ENCODE data around the gene ACSM2A.
"Not testable (repeated sequence)": the region's sequence is repeated elsewhere in the genome, so short reads cannot be mapped to it uniquely, and the experiment has no call there.

Gene ACSM2A, protein sequence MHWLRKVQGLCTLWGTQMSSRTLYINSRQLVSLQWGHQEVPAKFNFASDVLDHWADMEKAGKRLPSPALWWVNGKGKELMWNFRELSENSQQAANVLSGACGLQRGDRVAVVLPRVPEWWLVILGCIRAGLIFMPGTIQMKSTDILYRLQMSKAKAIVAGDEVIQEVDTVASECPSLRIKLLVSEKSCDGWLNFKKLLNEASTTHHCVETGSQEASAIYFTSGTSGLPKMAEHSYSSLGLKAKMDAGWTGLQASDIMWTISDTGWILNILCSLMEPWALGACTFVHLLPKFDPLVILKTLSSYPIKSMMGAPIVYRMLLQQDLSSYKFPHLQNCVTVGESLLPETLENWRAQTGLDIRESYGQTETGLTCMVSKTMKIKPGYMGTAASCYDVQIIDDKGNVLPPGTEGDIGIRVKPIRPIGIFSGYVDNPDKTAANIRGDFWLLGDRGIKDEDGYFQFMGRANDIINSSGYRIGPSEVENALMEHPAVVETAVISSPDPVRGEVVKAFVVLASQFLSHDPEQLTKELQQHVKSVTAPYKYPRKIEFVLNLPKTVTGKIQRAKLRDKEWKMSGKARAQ

DNA sequence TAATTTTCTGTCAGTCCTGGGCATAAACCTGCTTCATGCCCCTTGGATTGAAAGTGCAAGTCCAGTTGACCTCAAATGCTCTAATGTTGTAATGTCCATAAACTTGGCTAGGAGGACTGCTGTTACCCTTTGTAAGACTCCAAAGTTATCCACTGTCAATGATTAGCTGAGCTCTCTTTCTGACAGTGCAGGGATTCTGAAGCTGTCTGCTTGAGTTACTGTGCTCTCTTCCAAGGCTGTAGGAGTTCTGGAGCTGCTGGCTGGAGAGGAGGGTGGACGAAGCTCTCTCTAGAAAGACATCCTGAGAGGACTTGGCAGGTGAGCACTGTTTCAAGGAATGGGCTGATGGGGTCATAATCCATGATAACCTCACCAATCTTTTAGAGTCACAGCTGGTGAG, at the start of gene ACSM2A:
Gene ACSM2A (plus strand): TSS at position 158 of the 400 bp plus-strand sequence. CDS start 8,594 bp downstream, outside the sequence.
- DNase-seq, result not testable (repeated sequence)

DNA sequence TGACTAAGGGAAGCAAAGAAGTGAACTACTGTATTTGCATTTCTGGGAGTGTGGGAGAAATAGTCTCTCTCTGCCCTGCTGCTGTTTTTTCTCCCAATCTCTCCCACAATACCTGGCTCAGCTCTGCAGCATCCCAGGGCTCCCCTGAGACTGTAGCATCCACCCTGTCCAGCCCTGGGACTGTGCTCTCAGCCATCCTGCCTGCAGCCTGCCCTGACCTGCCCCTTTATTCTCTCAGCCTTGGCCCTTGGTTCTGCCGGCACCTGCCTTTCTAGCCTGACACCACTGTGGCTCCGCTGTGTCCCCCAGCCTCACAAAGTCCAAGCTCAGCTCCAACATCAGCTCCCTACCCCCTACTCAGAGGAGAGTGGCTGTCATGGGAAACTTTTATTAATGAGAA, 48.7 kb upstream of the ACSM2A start:
- no peak for DNase-seq

DNA sequence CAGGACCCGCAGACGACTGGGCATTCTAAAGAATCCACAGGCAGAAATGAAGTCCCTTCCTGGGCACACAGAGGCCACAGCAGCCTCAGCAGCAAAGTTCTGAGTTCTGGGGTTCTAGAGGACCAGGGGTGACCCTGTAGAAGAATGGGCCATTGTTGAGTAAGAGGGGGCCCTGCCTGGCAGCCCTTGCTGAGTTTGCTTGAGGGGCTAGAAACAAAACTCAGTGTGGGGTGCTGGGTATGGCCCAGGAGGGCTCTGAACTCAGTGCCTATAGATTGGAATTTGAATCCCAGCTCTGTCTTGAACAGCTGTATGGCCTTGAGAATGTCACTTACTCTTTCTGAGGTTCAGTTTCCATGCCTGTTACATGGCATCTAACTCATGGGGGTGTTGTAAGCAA, 46.7 kb upstream of the ACSM2A start, which contains the start of gene PDILT:
Gene PDILT (minus strand): TSS at position 101 of the 400 bp plus-strand sequence. CDS start 5,437 bp downstream, outside the sequence.
- DNase-seq, result no peak

DNA sequence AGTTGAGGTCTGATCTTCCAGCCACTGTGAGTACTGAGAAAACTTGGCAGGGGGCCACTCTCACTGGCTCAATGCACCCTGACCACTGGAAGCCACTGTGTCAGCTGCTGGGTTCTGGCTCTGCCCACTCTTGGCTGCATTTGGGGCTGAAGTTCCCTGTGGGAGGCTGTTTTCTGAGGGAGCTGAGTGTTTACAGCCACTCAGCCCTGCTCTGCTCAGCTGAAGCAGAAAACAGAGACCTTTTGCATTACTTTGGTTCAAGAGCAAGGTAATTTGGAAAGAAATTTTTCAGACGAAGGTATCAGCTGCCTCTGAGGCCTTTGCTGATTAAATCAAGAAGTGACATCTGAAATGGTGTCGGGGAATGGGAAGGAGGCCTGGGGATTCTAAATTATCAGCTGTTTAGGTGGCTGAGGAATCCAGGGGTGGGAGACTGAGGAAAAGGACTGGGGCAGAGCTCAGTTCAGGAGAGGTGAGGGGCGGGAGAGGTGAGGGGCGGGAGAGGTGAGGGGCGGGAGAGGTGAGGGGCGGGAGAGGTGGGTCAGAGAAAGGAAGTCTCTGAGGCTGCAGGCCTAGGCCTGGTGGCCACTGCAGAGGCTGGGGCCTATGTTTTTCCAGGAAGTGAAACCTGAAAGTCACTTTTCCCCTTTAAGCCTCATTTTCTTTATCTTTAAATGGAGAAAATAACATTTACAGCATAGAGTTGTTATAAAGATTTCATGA, 41.8 kb upstream of the ACSM2A start, which contains the start of gene ACSM5:
Gene ACSM5 (plus strand): TSS at position 137 of the 723 bp plus-strand sequence. CDS start 1,951 bp downstream, outside the sequence.
- peak; percentile 57 for DNase-seq

DNA sequence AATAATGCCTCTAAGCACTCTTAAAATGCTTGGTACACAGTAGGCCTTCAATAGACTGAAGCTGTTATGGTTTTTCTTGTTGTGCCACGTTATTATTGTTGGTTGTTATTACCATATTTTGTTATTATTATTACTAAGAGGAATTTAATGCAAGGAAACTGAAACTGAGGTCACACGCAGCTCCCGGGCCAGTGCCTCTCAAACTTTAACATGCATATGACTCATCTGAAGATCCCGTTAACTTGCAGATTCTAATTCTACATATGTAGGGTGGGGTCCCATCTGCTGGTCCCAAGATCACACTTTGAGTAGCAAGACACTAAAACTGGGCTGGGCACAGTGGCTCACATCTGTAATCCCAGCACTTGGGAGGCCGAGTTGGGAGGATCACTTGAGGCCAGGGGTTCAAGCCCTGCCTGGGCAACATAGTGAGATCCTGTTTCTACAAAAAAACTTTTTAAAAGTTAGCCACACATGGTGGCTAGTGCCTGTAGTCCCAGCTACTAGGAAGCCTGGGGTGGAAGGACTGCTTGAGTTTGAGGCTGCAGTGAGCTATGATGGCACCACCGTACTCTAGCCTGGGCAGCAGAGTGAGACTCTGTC, 41.1 kb upstream of the ACSM2A start:
- DNase-seq, result no peak

DNA sequence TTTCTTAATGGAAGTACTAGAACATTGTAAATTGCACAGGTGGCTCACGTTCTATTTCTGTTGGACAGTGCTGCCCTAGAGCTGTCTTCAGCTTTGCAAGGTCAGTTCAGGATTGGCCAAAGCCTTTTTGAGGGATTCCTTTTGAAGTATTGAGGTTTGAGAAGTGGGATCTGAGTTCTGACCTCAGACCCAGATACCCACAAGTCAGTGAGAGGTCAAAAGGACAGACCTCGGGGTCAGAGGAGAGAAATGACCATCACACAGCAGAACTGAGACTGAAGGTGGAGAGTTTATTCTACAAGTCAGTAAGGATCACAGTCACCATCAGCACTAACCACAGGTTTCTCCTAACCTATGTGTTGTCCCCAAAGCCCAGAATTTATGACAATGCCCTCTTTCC, 40.3 kb upstream of the ACSM2A start:
- DNase-seq, result no peak

DNA sequence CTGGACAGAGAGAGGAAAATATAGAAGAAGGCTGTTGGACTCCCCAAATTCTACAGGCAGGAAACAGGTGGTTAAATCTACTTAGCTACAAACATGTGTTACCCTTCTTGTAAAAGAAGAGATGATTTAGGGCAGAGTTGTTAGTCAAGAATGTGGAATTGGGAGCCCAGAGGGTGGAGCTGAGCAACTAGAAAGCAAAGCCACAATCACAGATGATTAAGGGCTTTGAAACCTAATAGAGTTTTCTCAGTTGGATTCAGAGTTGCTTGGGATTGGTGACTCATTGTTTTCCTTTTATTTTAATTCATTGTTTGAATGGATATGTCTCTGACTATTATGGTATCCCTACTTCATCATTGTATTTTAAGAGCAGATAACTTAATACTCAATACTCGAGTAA, 35.8 kb upstream of the ACSM2A start:
- DNase-seq, result no peak

DNA sequence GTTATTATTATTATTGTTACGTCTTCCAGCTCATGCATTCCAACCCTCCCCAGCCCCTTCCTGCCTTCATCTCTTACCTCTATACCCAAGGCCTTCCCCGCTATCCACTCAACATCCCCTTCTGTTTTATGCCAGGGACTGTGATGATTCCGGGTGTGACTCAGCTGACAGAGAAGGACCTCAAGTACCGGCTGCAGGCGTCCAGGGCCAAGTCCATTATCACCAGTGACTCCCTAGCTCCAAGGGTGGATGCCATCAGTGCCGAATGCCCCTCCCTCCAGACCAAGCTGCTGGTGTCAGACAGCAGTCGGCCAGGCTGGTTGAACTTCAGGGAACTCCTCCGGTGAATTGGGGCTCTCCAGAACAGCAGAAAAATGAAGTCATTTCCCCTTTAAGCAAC, 32.2 kb upstream of the ACSM2A start:
- not testable (repeated sequence) for DNase-seq

DNA sequence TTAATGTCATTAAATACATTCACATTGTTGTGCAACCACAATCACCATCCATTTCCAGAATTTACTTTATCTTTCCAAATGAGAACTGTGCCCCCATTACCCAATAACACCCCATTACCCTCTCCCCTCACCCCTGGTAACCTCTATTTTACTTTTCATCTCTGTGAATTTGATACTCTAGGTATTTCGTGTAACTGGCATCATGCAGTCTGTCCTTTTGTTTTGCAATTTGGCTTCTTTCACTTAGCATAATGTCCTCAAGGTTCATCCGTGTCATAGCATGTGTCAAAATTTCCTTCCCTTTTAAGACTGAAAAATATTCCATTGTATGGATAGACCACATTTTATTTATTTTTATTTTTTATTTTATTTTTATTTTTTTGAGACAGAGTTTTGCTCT, 29.6 kb upstream of the ACSM2A start:
- not testable (repeated sequence) for DNase-seq

DNA sequence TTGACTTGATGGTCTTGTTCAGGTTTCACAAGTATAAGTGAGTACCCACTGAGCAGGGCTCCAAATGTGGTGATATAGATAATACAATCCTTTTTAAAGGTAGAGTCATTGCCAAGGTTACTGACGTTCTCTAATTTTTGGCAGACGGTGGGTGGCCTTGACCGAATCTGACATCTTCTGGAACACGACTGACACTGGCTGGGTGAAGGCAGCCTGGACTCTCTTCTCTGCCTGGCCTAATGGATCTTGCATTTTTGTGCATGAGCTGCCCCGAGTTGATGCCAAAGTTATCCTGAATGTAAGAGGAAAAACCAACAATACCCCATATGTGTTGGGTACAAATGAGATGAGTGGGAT, 27.6 kb upstream of the ACSM2A start:
- DNase-seq, result not testable (repeated sequence)

DNA sequence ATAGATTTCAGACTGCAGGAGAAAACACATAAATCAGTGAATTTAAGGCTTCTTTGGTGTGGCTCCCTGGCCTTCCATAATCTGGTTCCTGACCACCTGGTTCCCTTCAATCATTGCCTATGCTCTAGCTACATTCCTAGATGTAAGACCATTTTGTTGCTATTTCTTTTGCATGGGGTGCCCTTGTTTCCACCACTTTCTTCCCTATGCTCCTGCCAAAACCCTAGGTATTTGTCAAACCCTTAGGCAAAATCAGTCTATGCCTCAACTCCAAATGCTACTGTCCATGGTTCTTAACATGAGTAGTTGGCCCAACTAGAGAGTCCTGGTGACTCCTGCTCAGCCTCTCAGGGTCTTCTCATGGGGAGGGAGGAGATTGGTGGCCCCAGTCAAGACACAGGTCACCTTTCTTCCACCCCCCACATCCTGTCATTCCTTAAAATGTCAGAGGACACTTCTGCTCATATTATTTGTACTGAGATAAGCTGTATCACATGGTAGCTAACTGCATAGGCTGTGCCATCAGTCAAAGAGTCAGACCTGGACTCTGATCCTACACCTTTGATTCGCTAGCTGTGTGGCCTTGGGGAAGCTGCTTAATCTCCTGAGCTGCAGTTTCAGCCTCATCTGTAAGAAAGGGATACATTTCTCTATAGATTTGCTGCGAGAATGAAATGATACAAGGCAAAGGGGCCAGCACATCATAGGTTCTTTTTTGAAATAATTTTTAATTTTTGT, 27.0 kb upstream of the ACSM2A start:
- DNase-seq, result no peak

DNA sequence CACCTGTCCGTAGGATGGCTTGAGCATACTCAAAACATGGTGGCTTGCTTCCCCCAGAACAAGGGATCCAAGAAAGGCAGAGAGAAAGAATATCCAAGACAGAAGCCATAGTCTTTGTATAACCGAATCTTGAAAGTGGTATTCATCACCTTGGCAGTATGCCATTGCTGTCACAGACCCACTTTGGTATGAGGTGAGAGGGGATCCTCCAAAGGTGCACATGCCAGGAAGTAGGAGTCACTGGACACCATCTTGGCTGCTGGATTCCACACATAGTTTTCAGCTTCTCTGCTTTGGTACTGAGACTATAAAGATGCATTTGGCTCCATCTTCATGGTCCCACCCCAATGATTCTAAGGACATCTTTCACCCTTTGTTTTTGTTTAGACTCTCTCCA, 23.9 kb upstream of the ACSM2A start:
- DNase-seq, result not testable (repeated sequence)

DNA sequence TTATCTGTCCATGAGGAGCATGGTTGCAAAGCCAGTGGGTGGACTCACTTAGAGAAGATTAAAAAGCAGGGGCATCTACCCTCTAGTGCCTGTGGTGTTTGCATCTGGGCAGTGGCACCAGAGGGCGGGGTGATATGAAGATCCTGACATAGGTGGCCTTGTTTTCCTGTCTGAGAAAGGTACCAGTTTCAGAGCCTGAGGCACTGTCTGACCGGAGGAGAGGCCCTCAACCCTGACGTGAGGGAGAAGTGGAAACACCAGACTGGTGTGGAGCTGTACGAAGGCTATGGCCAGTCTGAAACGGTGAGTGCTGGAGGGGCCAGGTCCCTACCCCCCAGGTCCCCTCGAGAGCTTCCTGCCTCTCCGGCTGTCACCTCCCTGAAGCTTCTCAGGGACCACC, 21.8 kb upstream of the ACSM2A start:
- not testable (repeated sequence) for DNase-seq

DNA sequence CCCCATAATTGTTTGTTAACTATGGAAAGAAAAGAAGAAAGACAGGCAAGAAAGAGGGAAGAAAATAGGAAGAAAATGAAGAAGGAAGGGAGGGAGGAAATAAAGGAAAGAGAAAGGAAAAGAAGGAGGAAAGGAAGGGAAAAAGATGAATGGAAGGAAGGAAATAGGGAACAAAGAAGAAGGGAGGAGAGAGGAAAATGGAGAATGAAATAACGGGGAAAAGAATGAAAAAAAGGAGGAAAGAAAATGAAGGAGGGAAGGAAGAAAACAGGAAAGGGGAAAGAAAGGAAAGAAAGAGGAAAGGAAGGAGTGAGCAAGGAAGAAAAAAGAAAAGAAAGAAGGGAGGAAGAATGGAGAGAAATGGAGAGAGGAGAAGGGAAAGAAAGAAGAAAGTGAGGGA, 20.8 kb upstream of the ACSM2A start:
- not testable (repeated sequence) for DNase-seq

DNA sequence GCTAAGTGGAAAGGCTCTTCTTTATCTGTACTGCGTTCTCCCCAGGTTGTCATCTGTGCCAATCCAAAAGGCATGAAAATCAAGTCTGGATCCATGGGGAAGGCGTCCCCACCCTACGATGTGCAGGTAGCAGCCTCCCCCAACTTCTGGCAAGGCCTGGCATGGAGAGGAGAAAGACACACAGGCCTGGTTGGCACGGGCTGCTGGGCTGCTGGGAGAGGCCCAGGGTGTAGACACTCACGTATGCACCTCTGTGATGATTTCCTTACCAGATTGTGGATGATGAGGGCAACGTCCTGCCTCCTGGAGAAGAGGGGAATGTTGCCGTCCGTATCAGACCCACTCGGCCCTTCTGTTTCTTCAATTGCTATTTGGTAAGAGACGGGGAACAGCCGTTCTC, 20.4 kb upstream of the ACSM2A start:
- DNase-seq, result no peak

DNA sequence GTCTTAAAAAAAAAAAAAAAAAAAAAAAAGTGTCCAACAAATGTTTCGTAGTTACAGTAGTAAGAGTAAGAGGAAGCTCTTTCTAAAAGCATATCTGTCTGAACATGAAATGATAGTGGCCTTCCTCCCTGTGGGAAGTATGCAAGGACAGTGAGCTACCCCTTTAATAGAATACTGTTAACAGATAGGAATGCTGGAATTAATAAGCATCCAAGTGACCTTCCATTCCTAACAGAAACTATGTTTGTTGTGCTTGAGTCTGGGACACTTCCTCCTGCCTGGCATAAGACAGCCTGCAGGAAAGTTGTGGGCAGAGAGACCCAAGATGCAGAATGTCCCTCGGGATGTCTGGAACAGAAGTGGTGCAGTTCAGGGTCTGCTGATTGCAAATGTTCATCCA, 12.4 kb upstream of the ACSM2A start:
- not testable (repeated sequence) for DNase-seq

DNA sequence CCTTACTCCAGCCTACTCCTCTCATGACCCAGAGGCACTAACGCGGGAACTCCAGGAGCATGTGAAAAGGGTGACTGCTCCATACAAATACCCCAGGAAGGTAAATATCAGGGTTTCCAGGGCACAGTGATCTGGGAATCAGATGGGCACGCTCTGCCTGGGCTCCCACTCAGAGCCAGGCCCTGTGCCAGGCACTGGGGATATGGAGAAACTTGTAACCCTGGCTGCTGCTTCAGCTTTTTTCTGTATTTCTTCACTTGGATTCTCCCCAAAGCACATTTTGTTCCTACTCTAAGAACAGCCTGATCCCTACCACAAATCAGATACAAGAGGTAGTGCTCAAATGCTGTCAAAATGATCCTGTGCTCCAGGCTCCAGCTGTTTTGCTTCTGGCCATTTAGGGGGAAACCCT, 11.5 kb upstream of the ACSM2A start:
- not testable (repeated sequence) for DNase-seq

DNA sequence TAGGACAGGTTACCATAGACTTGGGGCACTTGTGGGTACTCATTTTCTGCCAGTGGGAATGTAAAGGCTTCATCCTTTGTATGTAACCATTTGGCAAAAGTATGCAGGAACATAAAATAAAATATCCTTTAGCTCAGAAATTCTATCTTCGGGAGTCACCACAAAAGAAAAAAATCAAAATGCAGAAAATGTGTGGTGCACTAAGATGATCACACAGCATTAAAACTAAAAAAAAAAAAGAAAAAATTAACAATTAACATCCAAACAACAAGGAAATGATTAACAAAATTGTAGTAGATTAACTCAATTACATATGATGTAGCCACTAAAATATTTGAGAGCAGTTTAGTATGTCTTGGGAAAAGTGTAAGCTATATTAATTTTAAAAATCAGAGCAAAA, 10.6 kb upstream of the ACSM2A start:
- DNase-seq, result not testable (repeated sequence)

DNA sequence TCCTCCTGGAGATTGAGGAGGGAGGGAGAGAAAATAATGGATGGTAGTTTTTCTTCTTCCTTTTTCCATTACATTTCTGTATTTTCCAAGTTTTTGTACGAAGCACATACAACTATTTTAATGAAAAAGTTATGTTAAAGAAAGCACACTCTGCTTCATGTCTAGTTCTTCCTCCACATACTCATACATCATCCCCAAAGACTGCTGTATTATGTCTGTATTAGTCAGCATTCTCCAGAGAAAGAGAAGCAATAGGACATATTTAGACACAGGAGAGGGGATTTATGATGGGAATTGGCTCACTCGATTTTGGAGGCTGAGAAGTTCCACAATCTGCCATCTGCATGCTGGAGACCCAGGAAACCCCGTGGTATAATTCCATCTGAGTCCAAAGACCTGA, 10.1 kb upstream of the ACSM2A start:
- no peak for DNase-seq

DNA sequence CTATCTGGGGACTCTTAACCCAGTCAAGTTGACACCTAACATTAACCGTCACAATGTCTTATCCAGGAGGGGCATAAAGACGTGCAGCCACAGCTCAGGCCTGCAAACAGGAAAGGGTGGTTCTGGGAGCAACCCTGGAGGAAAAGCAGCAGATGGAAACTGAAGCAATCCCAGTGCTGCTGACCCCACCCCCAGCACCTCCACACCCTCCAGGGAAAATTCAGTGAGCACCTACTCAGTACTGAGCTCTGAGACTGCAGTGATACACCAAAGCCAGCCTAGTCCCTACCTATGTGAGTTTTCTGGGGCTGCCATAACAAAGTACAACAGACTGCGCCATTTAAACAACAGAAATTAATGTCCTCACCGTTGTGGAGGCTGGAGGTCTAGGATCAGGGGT, 9.5 kb upstream of the ACSM2A start:
- not testable (repeated sequence) for DNase-seq

DNA sequence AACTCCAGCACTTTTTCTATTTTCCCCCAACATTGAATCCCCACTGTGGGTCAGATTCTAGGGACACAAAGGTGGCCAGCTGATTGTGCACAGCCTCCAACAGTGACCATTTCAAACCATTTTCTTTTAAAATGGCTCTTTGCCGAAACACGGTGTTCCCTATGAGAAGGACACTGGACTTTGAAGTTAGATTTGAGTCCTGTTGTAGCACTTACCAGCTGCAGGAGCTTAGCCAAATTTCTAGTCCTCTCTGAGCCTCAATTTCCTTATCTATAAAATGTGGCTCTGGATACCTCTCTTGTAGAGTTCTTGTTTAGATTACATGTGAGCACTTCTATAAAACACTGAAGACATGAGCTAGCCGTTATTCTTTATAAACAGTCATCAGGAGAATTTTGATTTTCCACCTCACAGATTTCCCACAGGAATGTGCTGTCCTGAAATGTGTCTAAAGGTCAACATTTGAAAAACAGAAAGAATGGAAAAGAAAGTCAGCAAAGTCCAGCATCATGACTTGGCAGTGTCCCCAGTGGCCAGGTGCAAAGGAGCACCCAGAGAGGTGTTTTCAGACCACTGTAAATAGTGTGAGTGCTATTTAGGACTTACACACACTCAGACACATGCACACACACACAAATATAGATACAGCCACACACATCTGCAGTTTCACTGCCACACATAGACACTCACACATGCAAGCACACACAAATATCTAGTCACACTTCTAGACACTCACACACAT, 4.5 kb upstream of the ACSM2A start:
- DNase-seq, result not testable (repeated sequence)

DNA sequence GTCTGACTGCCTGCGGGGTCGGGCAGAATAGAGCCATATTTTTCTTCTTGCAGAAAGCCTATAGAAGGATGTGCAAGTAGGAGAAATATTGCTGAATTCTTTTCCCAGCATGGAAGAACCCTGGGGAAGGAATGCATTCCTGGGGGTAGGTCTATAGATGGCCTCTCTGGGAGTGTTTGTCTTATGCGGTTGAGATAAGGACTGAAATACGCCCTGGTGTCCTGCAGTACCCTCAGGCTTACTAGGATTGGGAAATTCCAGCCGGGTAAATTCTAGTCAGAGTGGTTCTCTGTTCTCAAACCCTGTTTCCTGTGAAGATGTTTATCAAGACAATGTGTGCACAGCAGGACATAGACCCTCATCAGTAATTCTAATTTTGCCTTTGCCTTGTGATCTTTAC, 2.3 kb downstream of the ACSM2A start:
- not testable (repeated sequence) for DNase-seq

Measured in NCI-H2029 treated with DMSO at 0.1 percent for 48 hours (cell line).